ENCODE data around the gene DOCK6.
A peak's percentile ranks its signal among the peaks of the same experiment; 100 is the strongest.

The DOCK6 gene

GRCh38 chr19:11236324-11237301, 25.7 kb downstream of the DOCK6 start:
- peak; percentile 59 for DNase-seq
- Histone ChIP-seq H3K4me3 (ENCODE audit: low read length) (no peak overlapping the region), H4K8ac (ENCODE audit: low read depth, low read length) (no peak overlapping the region), H3K4me2 (ENCODE audit: low read length) (no peak overlapping the region), H3K18ac (ENCODE audit: low read length) (no peak overlapping the region), H3K79me2 (ENCODE audit: control insufficient read depth, insufficient read depth, low read length) (no peaks in the 10 kb centered on the region), H3K27ac (ENCODE audit: low read depth, low read length) (no peak overlapping the region), H3K79me1 (ENCODE audit: low read length) (no peaks in the 10 kb centered on the region), H2BK15ac (replicated peaks; ENCODE audit: low read depth) (no peak overlapping the region), H2BK5ac (ENCODE audit: low read length) (peak overlapping the region; percentile 38), H2AK5ac (ENCODE audit: low read length) (no peak overlapping the region), H3K4me1 (ENCODE audit: control insufficient read depth, low read depth, low read length) (no peaks in the 10 kb centered on the region), H2BK120ac (ENCODE audit: low read depth, low read length) (no peak overlapping the region), H3K9ac (ENCODE audit: low read length) (no peak overlapping the region), H3K23ac (ENCODE audit: low read length) (no peak overlapping the region), H3K56ac (ENCODE audit: low read length) (peak overlapping the region; percentile 60), H4K5ac (ENCODE audit: low read length) (no peak overlapping the region), H3K27me3 (ENCODE audit: insufficient read depth, low read length, poor library complexity) (no peaks in the 10 kb centered on the region), H3K4ac (ENCODE audit: low read depth, low read length) (no peak overlapping the region), H3K36me3 (ENCODE audit: control insufficient read depth, insufficient read depth, low read length) (no peaks in the 10 kb centered on the region)
- no CpG with 5 or more reads among the region's 31 CpGs for WGBS (ENCODE audit: extremely low coverage, insufficient coverage, low lambda C conversion rate)

- DNase-seq = peak; percentile 23
- Histone ChIP-seq H3K36me3 (ENCODE audit: control insufficient read depth, insufficient read depth, low read length) (no peaks in the 10 kb centered on the region), H3K79me2 (ENCODE audit: control insufficient read depth, insufficient read depth, low read length) (no peaks in the 10 kb centered on the region), H4K5ac (ENCODE audit: low read length) (no peak overlapping the region), H3K9ac (ENCODE audit: low read length) (no peak overlapping the region), H2BK15ac (replicated peaks; ENCODE audit: low read depth) (no peak overlapping the region), H3K56ac (ENCODE audit: low read length) (no peak overlapping the region), H4K8ac (ENCODE audit: low read depth, low read length) (no peak overlapping the region), H3K27me3 (ENCODE audit: insufficient read depth, low read length, poor library complexity) (no peaks in the 10 kb centered on the region), H3K18ac (ENCODE audit: low read length) (no peak overlapping the region), H2BK120ac (ENCODE audit: low read depth, low read length) (no peak overlapping the region), H2BK5ac (ENCODE audit: low read length) (no peak overlapping the region), H3K4me2 (ENCODE audit: low read length) (no peak overlapping the region), H3K27ac (ENCODE audit: low read depth, low read length) (no peak overlapping the region), H2AK5ac (ENCODE audit: low read length) (no peak overlapping the region), H3K4me1 (ENCODE audit: control insufficient read depth, low read depth, low read length) (no peaks in the 10 kb centered on the region), H3K23ac (ENCODE audit: low read length) (no peak overlapping the region), H3K4me3 (ENCODE audit: low read length) (no peak overlapping the region), H3K4ac (ENCODE audit: low read depth, low read length) (no peak overlapping the region), H3K79me1 (ENCODE audit: low read length) (no peaks in the 10 kb centered on the region)
- no CpG with 5 or more reads among the region's 5 CpGs for WGBS (ENCODE audit: extremely low coverage, insufficient coverage, low lambda C conversion rate)
These were observed 27.7 kb downstream of the DOCK6 start for GRCh38 chr19:11234486-11235075.

GRCh38 chr19:11233073-11233472, 29.3 kb downstream of the DOCK6 start:
- Histone ChIP-seq H3K79me1 (ENCODE audit: low read length) (no peaks in the 10 kb centered on the region), H2BK5ac (ENCODE audit: low read length) (no peak overlapping the region), H3K27ac (ENCODE audit: low read depth, low read length) (no peak overlapping the region), H3K4ac (ENCODE audit: low read depth, low read length) (no peak overlapping the region), H3K4me3 (ENCODE audit: low read length) (no peak overlapping the region), H3K4me2 (ENCODE audit: low read length) (no peak overlapping the region), H2BK120ac (ENCODE audit: low read depth, low read length) (no peak overlapping the region), H2BK15ac (replicated peaks; ENCODE audit: low read depth) (no peak overlapping the region), H3K9ac (ENCODE audit: low read length) (no peak overlapping the region), H3K4me1 (ENCODE audit: control insufficient read depth, low read depth, low read length) (no peaks in the 10 kb centered on the region), H4K8ac (ENCODE audit: low read depth, low read length) (no peak overlapping the region), H3K36me3 (ENCODE audit: control insufficient read depth, insufficient read depth, low read length) (no peaks in the 10 kb centered on the region), H3K56ac (ENCODE audit: low read length) (no peak overlapping the region), H2AK5ac (ENCODE audit: low read length) (no peak overlapping the region), H3K79me2 (ENCODE audit: control insufficient read depth, insufficient read depth, low read length) (no peaks in the 10 kb centered on the region), H3K27me3 (ENCODE audit: insufficient read depth, low read length, poor library complexity) (no peaks in the 10 kb centered on the region), H3K18ac (ENCODE audit: low read length) (no peak overlapping the region), H4K5ac (ENCODE audit: low read length) (no peak overlapping the region), H3K23ac (ENCODE audit: low read length) (no peak overlapping the region)
- no peak for DNase-seq
- WGBS (ENCODE audit: extremely low coverage, insufficient coverage, low lambda C conversion rate) = no CpG with 5 or more reads among the region's 15 CpGs

DNA sequence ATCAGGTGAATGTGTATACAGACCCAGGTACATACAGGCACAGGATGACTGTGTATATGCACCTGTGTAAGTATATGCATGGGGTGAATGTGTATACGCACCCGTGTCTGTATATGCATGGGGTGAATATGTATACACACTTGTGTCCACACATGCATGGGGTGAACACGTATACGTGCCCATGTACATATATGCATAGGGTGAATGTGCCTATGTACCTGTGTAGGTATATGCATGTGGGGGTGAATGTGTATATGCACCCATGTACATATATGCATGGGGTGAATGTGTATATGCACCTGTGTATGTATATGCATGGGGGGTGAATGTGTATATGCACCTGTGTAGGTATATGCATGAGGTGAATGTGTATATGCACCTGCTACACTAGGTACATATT, 29.8 kb downstream of the DOCK6 start:
- no peaks in the 10 kb centered on the region for H3K79me1 ChIP-seq (ENCODE audit: low read length)
- WGBS (ENCODE audit: extremely low coverage, insufficient coverage, low lambda C conversion rate) = no CpG with 5 or more reads among the region's 4 CpGs
- H3K56ac ChIP-seq (ENCODE audit: low read length) = no peak overlapping the region
- H3K23ac ChIP-seq (ENCODE audit: low read length) = no peak overlapping the region
- H3K27me3 ChIP-seq (ENCODE audit: insufficient read depth, low read length, poor library complexity) = no peaks in the 10 kb centered on the region
- H4K8ac ChIP-seq (ENCODE audit: low read depth, low read length) = no peak overlapping the region
- H4K5ac ChIP-seq (ENCODE audit: low read length) = no peak overlapping the region
- H3K27ac ChIP-seq (ENCODE audit: low read depth, low read length) = no peak overlapping the region
- no peak overlapping the region for H3K9ac ChIP-seq (ENCODE audit: low read length)
- no peaks in the 10 kb centered on the region for H3K36me3 ChIP-seq (ENCODE audit: control insufficient read depth, insufficient read depth, low read length)
- H3K4ac ChIP-seq (ENCODE audit: low read depth, low read length) = no peak overlapping the region
- no peak overlapping the region for H3K18ac ChIP-seq (ENCODE audit: low read length)
- H3K79me2 ChIP-seq (ENCODE audit: control insufficient read depth, insufficient read depth, low read length) = no peaks in the 10 kb centered on the region
- H2BK120ac ChIP-seq (ENCODE audit: low read depth, low read length) = no peak overlapping the region
- H3K4me1 ChIP-seq (ENCODE audit: control insufficient read depth, low read depth, low read length) = no peaks in the 10 kb centered on the region
- H2BK5ac ChIP-seq (ENCODE audit: low read length) = no peak overlapping the region
- no peak overlapping the region for H3K4me3 ChIP-seq (ENCODE audit: low read length)
- H2BK15ac ChIP-seq (replicated peaks; ENCODE audit: low read depth) = no peak overlapping the region
- no peak for DNase-seq
- no peak overlapping the region for H3K4me2 ChIP-seq (ENCODE audit: low read length)
- no peak overlapping the region for H2AK5ac ChIP-seq (ENCODE audit: low read length)

DNA sequence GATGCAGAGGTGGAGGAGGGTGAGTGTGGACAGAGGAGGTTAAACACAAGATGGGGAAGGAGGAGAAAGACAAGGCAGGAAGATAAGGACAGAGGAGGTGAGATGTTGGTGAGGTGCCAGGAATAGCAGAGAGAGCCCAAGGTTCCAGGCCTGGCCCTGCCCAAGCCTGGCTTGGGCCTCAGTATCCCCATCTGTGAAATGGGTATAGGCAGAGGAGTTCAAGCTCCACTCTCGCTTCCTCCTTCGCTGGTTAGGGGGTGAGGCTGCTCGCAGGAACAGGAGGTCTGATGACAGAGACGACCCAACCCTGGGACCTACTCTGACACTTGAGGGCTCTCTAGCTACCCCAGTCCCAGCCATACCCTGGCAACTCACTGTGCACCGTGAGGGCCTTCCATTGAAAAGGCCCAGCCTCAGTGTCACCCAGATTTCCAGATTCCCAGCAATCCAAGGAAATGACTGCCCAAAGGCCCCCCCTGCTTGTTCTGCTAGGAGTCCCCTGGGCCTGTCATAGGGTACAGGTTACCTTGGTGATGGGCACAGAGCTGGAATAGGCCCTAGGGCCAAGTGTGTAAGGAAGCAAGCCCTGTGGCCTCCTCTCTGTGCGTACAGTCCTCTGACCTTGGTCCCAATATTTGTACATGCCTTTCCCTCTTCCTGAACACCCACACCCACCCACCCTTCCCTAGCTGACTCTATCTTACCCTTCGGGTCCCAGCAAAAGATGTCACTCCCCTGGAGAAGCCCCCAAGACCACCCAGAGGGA, 31.5 kb downstream of the DOCK6 start:
- no peak overlapping the region for H2AK5ac ChIP-seq (ENCODE audit: low read length)
- H3K9ac ChIP-seq (ENCODE audit: low read length) = no peak overlapping the region
- H3K56ac ChIP-seq (ENCODE audit: low read length) = no peak overlapping the region
- H4K5ac ChIP-seq (ENCODE audit: low read length) = no peak overlapping the region
- no peaks in the 10 kb centered on the region for H3K27me3 ChIP-seq (ENCODE audit: insufficient read depth, low read length, poor library complexity)
- no peak for DNase-seq
- no peaks in the 10 kb centered on the region for H3K79me2 ChIP-seq (ENCODE audit: control insufficient read depth, insufficient read depth, low read length)
- no peaks in the 10 kb centered on the region for H3K79me1 ChIP-seq (ENCODE audit: low read length)
- no peak overlapping the region for H3K4ac ChIP-seq (ENCODE audit: low read depth, low read length)
- H2BK15ac ChIP-seq (replicated peaks; ENCODE audit: low read depth) = no peak overlapping the region
- H3K36me3 ChIP-seq (ENCODE audit: control insufficient read depth, insufficient read depth, low read length) = no peaks in the 10 kb centered on the region
- no peak overlapping the region for H3K27ac ChIP-seq (ENCODE audit: low read depth, low read length)
- H3K4me1 ChIP-seq (ENCODE audit: control insufficient read depth, low read depth, low read length) = no peaks in the 10 kb centered on the region
- no CpG with 5 or more reads among the region's 7 CpGs for WGBS (ENCODE audit: extremely low coverage, insufficient coverage, low lambda C conversion rate)
- no peak overlapping the region for H2BK5ac ChIP-seq (ENCODE audit: low read length)
- no peak overlapping the region for H3K4me3 ChIP-seq (ENCODE audit: low read length)
- H3K23ac ChIP-seq (ENCODE audit: low read length) = no peak overlapping the region
- H2BK120ac ChIP-seq (ENCODE audit: low read depth, low read length) = no peak overlapping the region
- no peak overlapping the region for H3K18ac ChIP-seq (ENCODE audit: low read length)
- no peak overlapping the region for H3K4me2 ChIP-seq (ENCODE audit: low read length)
- no peak overlapping the region for H4K8ac ChIP-seq (ENCODE audit: low read depth, low read length)

Measured in mesendoderm (in vitro differentiated cells).